Stimulated activated CD8-positive, alpha-beta memory T cell treated with anti-CD3 and anti-CD28 coated beads, Interleukin-4, amount 100 ng/mL, for 4 hours (primary cell): ENCODE measurements around the gene LRRC59.
A peak's percentile ranks its signal among the peaks of the same experiment; 100 is the strongest.
"Not testable (repeated sequence)": the region's sequence is repeated elsewhere in the genome, so short reads cannot be mapped to it uniquely, and the experiment has no call there.

Experiments
- DNase-seq, 2 donors: peaks; one replicate each; pipeline ENCODE4 v3.0.0-alpha.2; 2020; ENCODE audit warnings: low read depth in 2 of 2, low spot score in 1 of 2

Gene LRRC59

DNA sequence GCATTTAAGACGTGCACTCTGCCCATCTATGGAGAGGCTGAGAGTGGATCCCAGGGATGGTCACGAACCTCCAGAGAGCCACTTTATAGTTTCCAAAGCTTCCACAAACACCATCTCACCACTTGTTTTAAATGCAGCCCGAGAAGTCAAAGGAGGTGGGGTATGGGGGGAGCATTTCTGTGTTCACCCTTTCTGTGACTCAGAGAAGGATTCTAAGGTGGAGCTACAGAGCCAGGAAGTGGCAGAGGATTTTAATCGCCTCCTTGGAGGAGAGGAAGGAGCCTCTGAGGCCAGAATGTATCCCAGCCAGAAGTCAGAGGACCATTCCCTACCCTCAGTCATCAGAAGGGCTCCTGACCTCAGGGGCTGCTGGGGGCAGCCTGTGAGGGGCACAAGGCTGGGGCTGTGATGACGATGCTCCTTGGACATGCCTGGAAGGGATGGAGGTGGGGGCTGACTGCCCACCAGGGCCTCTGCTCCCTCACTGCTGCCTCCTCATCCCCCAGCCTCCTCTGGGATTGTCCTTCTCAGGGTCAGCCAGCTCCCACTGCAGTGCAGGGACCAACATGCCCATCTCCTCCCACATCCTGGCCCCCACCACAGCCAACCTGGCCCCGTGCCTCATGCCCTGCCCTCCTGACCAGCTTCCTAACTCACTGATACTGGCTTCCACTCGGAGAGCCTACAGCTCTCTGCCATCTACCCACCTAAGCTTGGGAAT, 48.6 kb downstream of the LRRC59 start:
- no peak for DNase-seq

DNA sequence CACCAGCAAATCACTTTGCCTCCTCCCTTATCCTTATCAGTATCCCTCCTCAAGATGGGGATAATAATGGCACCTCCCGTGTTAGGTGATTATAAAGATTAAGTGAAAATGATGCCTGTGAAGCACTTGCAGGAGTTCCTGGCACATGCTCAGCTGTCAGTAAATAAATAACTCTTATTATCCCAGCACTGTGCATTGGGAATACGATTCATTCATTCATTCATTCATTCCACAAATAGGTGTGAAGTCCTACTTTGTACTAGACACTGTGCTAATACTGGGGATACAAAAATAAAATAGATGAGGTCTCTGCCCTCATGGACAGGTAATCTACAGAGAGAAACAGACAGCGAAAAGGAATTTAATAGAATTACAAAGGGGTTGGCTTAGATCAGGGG, 49.4 kb downstream of the LRRC59 start:
- DNase-seq, result no peak

DNA sequence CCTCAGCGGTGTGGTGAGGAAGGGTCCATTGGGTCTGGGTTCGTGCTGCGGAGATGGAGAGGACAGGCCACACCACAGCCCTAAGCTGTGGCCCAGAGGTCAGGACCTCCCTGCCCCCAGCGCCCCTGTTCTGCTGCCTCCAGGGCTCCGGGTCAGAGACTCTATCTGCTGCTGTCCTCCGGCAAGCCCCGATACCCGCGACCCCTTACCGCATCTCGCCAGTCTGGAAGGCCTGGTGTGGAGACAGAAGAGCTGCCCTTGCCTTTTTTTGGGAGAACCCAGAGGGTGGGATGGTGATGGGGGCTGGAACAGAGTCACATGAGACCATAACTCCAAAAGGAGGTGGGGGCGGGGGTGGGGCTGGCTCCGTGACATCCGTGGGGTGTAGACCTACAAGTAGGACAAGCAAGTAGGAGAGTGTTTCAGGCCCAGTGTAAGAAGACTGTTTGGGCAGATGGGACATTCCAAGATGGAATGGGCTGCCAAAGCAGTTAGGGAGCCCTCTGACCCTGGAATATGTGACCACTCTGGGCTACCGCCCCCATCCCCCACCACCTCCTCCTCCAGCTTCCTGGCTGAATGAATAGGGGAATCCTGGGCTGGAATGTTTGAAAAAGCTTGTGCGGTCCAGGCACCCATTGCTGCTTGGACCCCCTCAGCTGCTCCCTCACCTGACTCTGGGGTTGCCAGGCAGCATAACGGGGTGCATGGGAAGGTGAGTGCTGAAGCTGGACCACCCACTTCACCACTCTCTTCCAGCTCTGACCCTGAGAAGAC, 50.0 kb downstream of the LRRC59 start:
- no peak for DNase-seq

DNA sequence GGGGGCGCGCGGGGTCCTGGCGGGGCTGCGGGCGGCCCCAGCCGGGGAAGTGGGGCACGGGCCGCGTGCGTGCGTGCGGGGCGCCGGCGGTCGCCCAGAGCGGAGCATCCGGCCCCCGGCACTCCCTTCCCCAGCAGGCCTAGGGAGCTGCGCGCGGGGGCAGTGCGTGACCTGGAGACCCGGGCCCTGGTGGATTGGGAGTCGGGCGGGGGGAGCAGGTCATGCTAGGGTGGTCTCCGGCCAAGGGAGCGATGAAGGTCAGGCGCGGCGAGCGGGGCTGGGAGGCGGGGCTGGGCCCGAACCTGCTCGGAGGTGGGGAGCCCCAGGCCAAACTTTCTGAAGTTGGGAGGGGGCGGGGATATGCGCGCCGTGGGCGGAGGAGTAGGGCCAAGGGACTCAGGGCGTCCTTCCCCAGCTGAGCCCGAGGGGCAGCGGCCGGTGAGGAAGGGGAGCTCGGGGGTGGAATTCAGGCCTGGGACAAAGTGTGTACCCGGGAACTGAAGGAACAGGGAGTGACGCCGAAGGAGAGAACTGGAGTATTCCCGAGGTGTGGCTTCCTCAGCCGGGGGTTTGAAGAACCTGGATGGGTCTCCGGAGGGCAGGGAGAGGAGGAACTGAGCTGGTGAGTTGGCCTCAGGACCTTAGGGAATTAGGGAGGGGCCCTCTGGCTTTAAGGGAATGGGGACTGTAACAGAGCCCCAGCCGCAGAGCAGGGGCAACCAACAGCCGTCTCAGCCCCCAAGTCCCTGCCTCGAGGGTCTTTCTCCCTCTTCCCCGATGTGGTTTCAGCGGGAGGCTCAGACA, 50.8 kb downstream of the LRRC59 start:
- peak in 1 of 2 donors; percentile 18 for DNase-seq

DNA sequence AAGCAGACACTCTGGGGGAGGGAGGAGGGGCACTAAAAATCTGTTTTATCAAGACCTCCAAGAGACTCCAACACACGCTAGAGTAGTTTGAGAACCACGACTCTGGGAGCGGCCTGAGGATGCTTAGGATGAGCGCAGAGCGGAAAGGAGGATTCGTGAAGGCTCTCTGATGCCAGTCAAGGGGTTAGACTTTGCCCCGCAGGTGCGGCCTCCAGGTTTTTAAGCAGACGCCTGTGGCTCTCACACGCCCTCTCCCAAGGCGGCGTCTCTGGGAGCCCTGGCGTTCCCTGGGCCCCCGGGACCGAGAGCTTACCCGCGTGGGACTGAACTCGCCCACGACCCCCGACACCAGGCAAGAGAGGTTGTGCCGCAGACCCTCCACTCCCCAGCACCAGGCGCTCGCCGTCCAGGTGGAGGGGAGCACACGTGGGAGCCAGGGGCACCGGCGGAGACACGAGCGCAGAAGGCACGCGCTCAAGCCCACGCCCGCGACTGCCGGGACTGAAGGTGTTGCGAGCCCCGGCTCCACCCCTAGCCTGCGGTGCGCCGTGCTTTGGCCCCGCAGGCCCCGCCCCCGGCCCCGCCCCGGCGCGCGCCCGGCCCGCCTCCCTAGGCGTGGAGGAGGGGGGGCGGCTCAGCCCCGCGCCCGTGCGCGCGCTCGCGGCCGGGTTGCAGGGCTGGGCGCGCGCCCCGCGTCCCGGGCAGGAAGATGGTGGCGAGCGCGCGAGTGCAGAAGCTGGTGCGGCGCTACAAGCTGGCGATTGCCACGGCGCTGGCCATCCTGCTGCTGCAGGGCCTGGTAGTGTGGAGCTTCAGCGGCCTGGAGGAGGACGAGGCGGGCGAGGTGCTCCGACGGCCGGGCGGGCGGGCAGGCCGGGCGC, 51.7 kb downstream of the LRRC59 start, which contains the start of gene XYLT2:
Gene XYLT2, plus strand, starts transcription at position 695 of the 881 bp plus-strand sequence. Its CDS starts 15 bp downstream, at position 710.
- peak; percentile 77 to 84 for DNase-seq

DNA sequence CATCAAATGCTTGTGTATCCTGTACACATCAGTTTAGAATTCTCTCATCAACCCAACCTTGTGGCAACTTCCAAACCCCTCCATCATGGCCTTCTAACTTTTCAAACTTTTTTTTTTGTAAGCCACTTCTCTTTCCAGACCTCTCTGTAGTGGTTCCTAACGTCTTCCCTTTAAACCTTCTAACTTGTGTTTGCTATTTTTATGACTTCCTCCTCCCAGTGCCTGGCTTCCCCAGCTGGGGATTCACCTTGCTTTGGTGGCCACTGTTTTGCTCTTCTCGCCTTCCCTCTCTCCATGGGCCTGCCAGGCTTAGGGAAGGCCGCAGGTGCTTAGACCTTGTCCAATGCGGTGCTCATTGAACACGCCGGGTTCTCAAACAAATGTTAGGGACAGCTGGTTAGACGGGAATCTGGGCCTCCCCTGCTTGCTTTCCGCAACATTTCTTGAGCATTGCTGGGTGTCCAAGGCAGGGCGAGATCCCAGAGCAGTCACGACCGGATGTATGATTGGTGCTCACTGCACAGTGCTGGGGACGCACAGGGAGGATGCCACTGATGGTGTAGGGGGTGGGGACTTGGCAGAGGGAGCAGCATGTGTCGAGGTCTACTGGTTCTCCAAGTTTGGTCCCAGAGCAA, 52.5 kb downstream of the LRRC59 start:
- DNase-seq, result no peak

DNA sequence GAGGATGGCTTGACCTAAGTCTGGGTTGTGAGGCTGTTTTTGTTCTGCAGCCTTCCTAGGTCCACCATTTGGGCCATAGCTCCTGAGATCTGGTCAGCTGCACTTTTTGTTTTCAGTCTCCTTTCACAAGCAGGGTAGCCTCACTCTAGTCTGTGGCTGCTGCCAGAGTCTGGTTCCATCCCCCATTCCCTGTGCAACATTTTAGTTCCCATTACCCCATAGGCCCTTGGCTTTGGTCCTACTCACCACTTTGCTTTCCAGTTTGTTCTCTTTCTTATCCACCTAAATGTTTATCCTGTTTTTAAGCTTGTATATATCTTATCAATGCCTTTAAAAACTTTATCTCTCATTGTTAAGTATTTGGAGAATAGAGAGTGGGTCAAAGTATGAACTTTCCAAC, 57.9 kb downstream of the LRRC59 start:
- DNase-seq, result no peak

DNA sequence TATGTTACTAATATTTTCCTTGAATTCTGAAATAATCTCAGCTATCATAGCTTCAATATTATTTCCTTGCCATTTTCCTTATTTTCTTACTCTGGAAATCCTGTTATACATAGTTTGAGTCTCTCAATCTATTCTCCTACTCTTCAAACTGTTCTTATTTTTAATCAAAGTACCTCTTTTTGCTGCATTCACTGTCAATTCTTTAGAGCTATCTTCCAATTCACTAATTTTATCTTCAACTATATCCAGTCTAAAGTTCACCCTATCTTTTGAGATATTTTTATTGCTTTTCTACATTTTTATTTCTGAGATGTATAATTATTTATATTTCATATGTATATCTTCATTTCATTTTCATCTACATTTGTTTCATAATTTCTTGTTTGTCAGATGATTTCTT, 58.7 kb downstream of the LRRC59 start:
- no peak for DNase-seq

DNA sequence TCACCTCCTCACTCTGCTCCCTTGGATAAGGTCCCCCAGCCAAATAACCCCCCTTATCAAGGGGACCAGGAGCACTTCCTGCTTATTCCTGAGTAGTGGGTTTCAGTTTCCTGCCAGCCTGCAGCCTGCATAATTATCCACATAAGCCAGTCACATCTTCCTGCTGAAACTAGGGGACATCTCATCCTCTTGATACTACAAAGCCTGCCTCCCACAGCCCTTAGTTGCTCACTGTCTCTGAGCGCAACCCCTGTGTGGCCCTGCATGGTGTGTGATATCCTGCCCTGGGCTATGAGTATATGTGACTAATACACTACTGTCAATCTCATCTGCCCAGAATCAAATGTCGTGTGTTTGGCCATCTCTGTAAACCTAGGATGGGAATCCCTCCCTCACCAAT, 59.4 kb downstream of the LRRC59 start:
- DNase-seq, result no peak

DNA sequence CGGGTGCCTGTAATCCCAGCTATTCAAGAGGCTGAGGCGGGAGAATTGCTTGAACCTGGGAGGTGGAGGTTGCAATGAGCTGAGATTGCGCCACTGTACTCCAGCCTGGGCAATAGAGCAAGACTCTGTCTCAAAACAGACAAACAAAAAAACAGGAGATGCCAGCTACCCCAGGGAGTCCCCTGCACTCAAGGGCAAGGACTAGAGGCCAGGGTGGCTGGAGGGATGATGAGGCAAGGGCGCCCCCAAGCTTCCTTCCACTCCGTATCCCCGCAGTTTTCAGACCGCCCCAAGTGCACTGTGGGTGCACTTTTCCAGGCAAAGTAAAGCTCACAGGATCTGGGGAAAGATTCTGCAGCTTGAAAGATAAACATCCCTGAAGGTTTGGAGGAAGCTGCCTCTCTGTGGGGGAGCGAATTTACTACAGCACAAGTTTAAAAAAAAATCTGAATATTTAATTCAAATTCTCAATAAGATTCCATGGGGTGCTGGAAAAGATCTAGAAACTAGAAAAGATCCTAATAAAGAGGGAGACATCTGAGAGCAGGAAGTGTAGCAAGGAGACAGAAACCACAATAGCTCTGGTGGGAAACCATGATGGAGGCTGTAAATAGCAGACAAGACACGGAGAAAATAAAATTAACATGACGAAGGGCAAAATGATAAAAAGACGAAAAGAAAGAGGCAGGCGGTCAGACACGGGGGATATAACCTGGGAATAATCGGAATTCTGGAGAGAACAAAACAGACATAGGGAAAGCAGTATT, 63.8 kb downstream of the LRRC59 start:
- DNase-seq, result not testable (repeated sequence)

DNA sequence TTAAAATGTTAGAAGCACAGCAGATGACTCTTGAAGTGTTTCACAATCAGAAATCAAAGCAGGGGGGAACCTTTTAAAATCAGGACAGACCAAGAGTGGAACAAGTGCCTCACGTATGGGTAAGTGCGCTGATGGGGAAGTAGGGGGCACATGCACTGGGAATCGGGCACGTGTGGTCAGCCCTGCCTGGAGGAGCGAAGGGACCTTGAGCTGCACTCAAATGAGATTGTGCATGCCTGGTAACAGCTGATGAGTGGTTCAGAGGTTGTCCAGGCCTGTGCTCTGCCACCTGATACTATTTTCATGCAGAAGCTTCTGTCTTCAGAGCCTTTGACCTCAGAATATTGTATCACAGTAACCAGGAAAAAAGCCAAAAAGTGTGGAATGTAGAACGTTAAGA, 65.1 kb downstream of the LRRC59 start:
- no peak for DNase-seq
